ENCODE measurements around the gene CTU2.

The CTU2 gene

DNA sequence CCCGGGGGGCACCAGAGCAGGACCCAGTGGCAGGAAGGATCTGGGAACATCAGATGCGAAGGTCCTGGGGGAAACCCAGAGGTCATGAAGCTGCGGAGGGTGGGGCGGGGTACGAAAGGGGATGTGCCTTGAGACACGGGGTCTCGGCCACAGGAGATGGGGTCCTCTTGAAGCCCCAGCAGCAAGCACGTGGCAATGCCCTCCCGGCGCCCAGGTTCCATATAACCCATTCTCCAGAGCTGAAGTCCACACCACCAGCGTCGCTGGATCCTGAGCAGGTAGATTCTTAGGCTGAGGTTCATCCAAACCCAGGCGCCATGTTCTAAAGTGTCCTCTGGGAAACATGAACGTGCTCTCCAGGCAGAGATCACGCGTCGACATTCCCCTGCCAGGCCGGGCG, 57.8 kb downstream of the CTU2 start:
- no peak for DNase-seq

DNA sequence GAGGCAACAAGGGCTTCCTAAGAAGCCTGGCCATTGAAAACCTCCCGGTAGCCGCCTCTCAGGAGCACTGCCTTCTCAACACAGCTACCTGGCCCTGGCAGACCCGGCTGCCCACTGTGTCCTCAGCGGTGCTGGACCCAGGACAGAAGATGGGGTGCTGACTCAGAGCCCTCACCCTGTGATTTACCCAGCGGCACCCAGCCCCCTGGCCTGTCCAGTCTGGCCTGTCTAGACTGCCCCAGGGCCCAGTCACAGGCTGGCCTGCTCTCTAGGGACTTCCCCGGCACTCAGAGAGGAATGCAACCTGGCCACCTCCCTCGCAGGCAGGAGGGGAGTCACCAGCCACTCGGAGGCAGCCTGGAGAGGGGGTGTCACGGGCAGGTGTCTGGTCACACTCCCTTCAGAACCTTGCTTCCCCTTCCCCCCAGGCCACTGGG, 58.6 kb downstream of the CTU2 start:
- no peak for DNase-seq

All from stimulated activated CD4-positive, alpha-beta T cell treated with anti-CD3 and anti-CD28 coated beads, Interleukin-2, amount 100 ng/mL, for 48 hours (primary cell).